K562 (cell line): ENCODE data around the gene PHF21A. TPM values are rescaled to one million over a fixed set of nuclear protein-coding genes. Genes with fewer than 3 reads are reported as not detected.

ENCODE experiments used
- ETV5 ChIP-seq: sonication (generic); formaldehyde crosslinking; IDR thresholded peaks from 2 replicates; pipeline ENCODE4 v1.4.0; 2020; ENCODE audit warnings: low read depth, mild to moderate bottlenecking, missing genetic modification reagents
- REST ChIP-seq, 2 experiments: fragments of 450-650 bp; formaldehyde crosslinking in 1 of 2; IDR thresholded peaks; 2 replicates each; pipeline versions ENCODE4 v1.4.0 to v1.6.1; 2014 to 2020; ENCODE audit warnings: mild to moderate bottlenecking in 2 of 2, borderline replicate concordance in 1 of 2, low read depth in 1 of 2
- TGIF2 ChIP-seq: sonication (generic); formaldehyde crosslinking; IDR thresholded peaks from 2 replicates; pipeline ENCODE4 v1.8.1; 2022; ENCODE audit warnings: mild to moderate bottlenecking, missing genetic modification reagents, moderate library complexity
- ZMIZ1 ChIP-seq, 2 experiments: fragments of 150-350 bp in 1 of 2; IDR thresholded peaks; 2 replicates each; pipeline ENCODE4 v1.6.1; 2012 to 2016; ENCODE audit warnings: low read depth in 2 of 2, low read length in 2 of 2, mild to moderate bottlenecking in 1 of 2, moderate library complexity in 1 of 2
- ZNF23 ChIP-seq: fragments of 250-450 bp; sonication (Bioruptor Pico); IDR thresholded peaks from 2 replicates; pipeline ENCODE4 v1.4.0; 2020; ENCODE audit warnings: mild to moderate bottlenecking
- ZNF444 ChIP-seq: fragments of 250-450 bp; sonication (Bioruptor Pico); IDR thresholded peaks from 2 replicates; pipeline ENCODE4 v1.4.0; 2020; ENCODE audit warnings: mild to moderate bottlenecking, moderate library complexity
- polyA plus RNA-seq, 8 experiments: library from polyadenylated mRNA; depleted of rRNA in 4 of 8; stranded (reverse) in 5 of 8; unstranded in 3 of 8; fragments of >200 nt; fragmentation: Nextera tagmentation in 2 of 8; fragmentation: Illumina TruSeq in 1 of 8; extraction: Ambion mirVana in 2 of 8; extraction: Trizol in 1 of 8; gene quantifications; 2 replicates each; pipeline versions ENCODE4 v1.2.1 to v1.2.3, GENCODE V29; 2011 to 2014; ENCODE audit warnings: inconsistent platforms in 1 of 8, missing spikeins in 1 of 8
- total RNA-seq, 7 experiments: library from RNA; depleted of rRNA in 6 of 7; stranded (reverse); fragments of >200 nt in 6 of 7; fragmentation: Illumina TruSeq in 2 of 7; extraction: Trizol in 2 of 7; gene quantifications; 2 replicates each; pipeline versions ENCODE4 v1.2.1 to v1.2.3, GENCODE V29; 2011 to 2021; ENCODE audit warnings: low replicate concordance in 1 of 7
- TF ChIP-seq, protein P1 (sequence below): fragments of 250-450 bp; sonication (Bioruptor Pico); IDR thresholded peaks from 2 replicates; pipeline ENCODE4 v1.4.0; 2020; ENCODE audit warnings: borderline replicate concordance
- TF ChIP-seq, protein P2 (sequence below): fragments of 450-650 bp; IDR thresholded peaks from 2 replicates; pipeline ENCODE4 v1.6.1; 2018; ENCODE audit not compliant: partially characterized antibody

PHF21A gene
- total and polyA plus RNA-seq, 9 of the 15 experiments (the other 6 are each of a cell fraction or from before 2014, with no cell fraction given), result 1.5 to 32.4 (median 10.7) TPM

- TF ChIP-seq ETV5 (CRISPR knock-in tag) (no peak), REST (IDR thresholded peaks at IDR 0.05; ENCODE audit: borderline replicate concordance) (peak; percentile 10; the same call in 1 of the 2 replicates), REST (CRISPR knock-in tag; IDR thresholded peaks at IDR 0.05; ENCODE audit: low read depth) (no peak), ZNF23 (CRISPR knock-in tag) (no peak), TGIF2 (CRISPR knock-in tag) (no peak), ZNF444 (CRISPR knock-in tag) (no peak), ZMIZ1 (IDR thresholded peaks at IDR 0.05; ENCODE audit: low read depth in 2 of 2, low read length in 2 of 2) (peak in 1 of 2 experiments; percentile 59; a peak in 2 of 4 replicates)
- TF ChIP-seq, protein P1, sequence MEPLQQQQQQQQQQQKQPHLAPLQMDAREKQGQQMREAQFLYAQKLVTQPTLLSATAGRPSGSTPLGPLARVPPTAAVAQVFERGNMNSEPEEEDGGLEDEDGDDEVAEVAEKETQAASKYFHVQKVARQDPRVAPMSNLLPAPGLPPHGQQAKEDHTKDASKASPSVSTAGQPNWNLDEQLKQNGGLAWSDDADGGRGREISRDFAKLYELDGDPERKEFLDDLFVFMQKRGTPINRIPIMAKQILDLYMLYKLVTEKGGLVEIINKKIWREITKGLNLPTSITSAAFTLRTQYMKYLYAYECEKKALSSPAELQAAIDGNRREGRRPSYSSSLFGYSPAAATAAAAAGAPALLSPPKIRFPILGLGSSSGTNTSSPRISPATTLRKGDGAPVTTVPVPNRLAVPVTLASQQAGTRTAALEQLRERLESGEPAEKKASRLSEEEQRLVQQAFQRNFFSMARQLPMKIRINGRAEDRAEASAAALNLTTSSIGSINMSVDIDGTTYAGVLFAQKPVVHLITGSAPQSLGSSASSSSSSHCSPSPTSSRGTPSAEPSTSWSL (CRISPR knock-in tag), result no peak
- TF ChIP-seq, protein P2, sequence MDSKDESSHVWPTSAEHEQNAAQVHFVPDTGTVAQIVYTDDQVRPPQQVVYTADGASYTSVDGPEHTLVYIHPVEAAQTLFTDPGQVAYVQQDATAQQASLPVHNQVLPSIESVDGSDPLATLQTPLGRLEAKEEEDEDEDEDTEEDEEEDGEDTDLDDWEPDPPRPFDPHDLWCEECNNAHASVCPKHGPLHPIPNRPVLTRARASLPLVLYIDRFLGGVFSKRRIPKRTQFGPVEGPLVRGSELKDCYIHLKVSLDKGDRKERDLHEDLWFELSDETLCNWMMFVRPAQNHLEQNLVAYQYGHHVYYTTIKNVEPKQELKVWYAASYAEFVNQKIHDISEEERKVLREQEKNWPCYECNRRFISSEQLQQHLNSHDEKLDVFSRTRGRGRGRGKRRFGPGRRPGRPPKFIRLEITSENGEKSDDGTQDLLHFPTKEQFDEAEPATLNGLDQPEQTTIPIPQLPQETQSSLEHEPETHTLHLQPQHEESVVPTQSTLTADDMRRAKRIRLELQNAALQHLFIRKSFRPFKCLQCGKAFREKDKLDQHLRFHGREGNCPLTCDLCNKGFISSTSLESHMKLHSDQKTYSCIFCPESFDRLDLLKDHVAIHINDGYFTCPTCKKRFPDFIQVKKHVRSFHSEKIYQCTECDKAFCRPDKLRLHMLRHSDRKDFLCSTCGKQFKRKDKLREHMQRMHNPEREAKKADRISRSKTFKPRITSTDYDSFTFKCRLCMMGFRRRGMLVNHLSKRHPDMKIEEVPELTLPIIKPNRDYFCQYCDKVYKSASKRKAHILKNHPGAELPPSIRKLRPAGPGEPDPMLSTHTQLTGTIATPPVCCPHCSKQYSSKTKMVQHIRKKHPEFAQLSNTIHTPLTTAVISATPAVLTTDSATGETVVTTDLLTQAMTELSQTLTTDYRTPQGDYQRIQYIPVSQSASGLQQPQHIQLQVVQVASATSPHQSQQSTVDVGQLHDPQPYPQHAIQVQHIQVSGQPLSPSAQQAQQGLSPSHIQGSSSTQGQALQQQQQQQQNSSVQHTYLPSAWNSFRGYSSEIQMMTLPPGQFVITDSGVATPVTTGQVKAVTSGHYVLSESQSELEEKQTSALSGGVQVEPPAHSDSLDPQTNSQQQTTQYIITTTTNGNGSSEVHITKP, result peak; percentile 85
Observed at GRCh38 chr11:45982656-45983470, 138.4 kb downstream of the PHF21A start (continued).
